Activated CD4-positive, alpha-beta T cell treated with anti-CD3 and anti-CD28 coated beads, Interleukin-2, amount 50 U/mL, for 16 hours (primary cell): ENCODE data around the gene NEURL1B.

ENCODE experiments used
- DNase-seq: peaks from one replicate; pipeline ENCODE4 v3.0.0-alpha.2; 2020

The NEURL1B gene

DNA sequence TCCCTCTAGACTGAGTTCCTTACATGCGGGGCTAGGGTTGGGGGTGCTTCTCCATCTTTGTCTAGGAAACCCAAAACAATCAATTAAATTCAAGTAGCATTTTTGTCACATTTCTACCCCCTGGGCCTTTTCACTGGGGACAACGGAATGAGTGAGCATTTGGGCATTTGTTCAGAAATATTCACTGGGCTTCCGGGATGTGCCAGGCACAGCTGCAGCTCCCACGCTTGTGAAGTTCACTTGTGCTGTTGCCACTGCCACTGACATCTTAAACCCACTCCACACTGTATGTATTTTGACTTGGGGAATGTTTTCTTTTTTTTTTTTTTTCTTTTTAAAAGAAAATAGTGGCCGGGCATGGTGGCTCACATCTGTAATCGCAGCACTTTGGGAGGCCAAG, 98.3 kb downstream of the NEURL1B start:
- DNase-seq = no peak

DNA sequence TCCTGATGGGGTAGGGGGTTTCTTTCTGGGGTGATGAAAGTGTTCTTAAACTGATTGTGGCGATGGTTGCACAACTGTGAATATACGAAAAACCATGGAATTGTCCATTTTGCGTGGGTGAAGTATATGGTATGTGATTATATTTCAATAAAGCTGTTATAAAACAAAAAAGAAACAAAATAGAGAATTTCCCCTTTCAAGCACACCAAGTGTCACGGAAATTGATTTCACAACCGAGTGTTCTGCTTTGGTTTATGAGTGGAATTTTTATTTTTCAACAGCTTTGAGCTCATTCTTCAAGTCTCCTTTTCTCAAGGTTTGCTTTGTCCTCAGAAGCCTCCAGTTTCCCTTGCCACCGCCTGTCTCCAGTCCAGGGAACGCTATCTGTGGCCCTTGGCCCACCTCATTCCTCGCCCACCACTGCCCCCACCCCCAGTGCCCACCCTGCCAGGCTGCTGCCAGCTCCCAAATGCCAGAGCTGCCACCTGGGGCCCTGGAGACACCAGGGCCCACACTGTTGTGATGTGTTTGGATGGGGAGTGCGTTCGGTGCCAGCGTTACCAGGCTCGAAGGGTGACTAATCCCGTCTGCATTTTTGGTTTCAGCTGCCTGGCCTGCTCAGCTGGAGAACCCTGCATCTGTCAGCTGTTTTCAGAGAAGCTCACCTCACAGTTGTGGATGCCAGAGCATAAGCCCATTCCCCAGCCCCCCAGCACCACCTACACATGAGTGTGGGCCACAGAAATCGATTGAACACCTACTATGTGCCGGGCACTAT, 99.6 kb downstream of the NEURL1B start:
- no peak for DNase-seq
